Neural cell (in vitro differentiated cells): ENCODE measurements around the gene CRNKL1.

Experiments used
- EP300 ChIP-seq: fragments of 450-650 bp; conservative IDR thresholded peaks from 2 replicates; pipeline ENCODE4 v1.6.1; 2014; ENCODE audit warnings: antibody characterized with exemption, mild to moderate bottlenecking, moderate library complexity; ENCODE audit not compliant: poor library complexity, severe bottlenecking
- TF ChIP-seq, protein P1 (sequence below): IDR thresholded peaks from 2 replicates; pipeline ENCODE4 v1.6.1; 2012; ENCODE audit warnings: borderline replicate concordance
- TF ChIP-seq, protein P2 (sequence below): fragments of 450-650 bp; IDR thresholded peaks from 2 replicates; pipeline ENCODE4 v1.5.1; 2014; ENCODE audit warnings: antibody characterized with exemption, mild to moderate bottlenecking, moderate library complexity; ENCODE audit not compliant: poor library complexity, severe bottlenecking

DNA sequence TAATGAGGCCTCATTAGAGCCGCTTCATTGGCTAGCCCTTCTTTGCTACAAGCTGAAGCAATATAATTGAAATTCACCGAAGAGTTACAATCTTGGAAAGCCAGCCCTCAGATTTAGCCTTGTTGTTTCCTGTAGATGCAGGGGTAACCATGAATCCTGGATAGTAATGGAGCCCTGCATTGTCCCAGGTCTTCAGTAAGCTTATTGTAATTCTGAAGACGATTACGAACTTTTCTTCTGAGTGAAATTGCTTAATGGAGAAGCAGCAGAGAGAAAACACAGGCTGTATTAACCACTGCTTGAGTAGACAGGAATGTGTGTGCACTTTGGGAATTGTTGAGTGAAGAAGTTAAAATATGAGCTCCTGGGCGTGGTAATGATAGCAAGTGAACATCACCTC, 61.4 kb downstream of the CRNKL1 start:
- TF ChIP-seq, protein P1, sequence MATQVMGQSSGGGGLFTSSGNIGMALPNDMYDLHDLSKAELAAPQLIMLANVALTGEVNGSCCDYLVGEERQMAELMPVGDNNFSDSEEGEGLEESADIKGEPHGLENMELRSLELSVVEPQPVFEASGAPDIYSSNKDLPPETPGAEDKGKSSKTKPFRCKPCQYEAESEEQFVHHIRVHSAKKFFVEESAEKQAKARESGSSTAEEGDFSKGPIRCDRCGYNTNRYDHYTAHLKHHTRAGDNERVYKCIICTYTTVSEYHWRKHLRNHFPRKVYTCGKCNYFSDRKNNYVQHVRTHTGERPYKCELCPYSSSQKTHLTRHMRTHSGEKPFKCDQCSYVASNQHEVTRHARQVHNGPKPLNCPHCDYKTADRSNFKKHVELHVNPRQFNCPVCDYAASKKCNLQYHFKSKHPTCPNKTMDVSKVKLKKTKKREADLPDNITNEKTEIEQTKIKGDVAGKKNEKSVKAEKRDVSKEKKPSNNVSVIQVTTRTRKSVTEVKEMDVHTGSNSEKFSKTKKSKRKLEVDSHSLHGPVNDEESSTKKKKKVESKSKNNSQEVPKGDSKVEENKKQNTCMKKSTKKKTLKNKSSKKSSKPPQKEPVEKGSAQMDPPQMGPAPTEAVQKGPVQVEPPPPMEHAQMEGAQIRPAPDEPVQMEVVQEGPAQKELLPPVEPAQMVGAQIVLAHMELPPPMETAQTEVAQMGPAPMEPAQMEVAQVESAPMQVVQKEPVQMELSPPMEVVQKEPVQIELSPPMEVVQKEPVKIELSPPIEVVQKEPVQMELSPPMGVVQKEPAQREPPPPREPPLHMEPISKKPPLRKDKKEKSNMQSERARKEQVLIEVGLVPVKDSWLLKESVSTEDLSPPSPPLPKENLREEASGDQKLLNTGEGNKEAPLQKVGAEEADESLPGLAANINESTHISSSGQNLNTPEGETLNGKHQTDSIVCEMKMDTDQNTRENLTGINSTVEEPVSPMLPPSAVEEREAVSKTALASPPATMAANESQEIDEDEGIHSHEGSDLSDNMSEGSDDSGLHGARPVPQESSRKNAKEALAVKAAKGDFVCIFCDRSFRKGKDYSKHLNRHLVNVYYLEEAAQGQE, result no peak
- TF ChIP-seq EP300, result no peak
- TF ChIP-seq, protein P2, sequence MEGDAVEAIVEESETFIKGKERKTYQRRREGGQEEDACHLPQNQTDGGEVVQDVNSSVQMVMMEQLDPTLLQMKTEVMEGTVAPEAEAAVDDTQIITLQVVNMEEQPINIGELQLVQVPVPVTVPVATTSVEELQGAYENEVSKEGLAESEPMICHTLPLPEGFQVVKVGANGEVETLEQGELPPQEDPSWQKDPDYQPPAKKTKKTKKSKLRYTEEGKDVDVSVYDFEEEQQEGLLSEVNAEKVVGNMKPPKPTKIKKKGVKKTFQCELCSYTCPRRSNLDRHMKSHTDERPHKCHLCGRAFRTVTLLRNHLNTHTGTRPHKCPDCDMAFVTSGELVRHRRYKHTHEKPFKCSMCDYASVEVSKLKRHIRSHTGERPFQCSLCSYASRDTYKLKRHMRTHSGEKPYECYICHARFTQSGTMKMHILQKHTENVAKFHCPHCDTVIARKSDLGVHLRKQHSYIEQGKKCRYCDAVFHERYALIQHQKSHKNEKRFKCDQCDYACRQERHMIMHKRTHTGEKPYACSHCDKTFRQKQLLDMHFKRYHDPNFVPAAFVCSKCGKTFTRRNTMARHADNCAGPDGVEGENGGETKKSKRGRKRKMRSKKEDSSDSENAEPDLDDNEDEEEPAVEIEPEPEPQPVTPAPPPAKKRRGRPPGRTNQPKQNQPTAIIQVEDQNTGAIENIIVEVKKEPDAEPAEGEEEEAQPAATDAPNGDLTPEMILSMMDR, result no peak
